Measurements from ENCODE around the gene STARD10. TPM values are rescaled to one million over a fixed set of nuclear protein-coding genes. Genes with fewer than 3 reads are reported as not detected.

The STARD10 gene
- total RNA-seq, 1 experiment from 2014 or later, result 58.4 TPM

DNA sequence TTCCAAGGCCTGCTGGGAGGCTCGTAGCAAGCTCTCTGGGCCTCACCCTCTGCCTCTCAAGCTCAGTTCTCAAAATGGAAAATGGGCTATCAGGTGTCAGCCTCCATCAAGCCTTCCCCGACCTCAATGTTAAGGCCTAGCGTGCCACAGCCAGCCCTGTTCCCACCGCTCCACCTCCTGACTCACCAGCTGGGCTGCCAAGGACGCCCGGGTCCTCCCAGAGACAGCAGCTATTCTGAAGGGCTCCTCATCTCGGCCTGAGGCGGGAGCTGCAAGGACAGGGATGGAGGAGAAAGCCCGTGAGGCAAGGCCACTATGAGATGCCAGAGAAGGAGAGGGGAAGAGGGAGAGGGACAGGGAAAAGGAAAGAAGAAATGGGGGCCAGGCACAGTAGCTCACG lies 61.5 kb downstream of the STARD10 start:
- no TSS peak for BruUV-seq (replicated peaks)
- Histone ChIP-seq H3K4me1 (ENCODE audit: control insufficient read depth in 1 of 2, insufficient read depth in 2 of 2, low read length in 2 of 2) (peaks cover 15 to 25% of the 10 kb centered on the region in 2 experiments), H3K27me3 (ENCODE audit: insufficient read depth, low read length) (no peaks in the 10 kb centered on the region), H3K9ac (ENCODE audit: low read length) (no peak overlapping the region), H4K20me1 (ENCODE audit: insufficient read depth) (no peaks in the 10 kb centered on the region), H3K9me2 (ENCODE audit: insufficient read depth) (no peaks in the 10 kb centered on the region), H3K27ac (ENCODE audit: low read depth, low read length) (no peak overlapping the region), H3K4me3 (replicated peaks in 1 of 2; ENCODE audit: low read depth in 1 of 2, low read length in 2 of 2) (no peak overlapping the region), H3K36me3 (ENCODE audit: control insufficient read depth in 1 of 2, insufficient read depth in 2 of 2, low read length in 2 of 2) (no peaks in the 10 kb centered on the region), H3K79me2 (ENCODE audit: insufficient read depth, low read length) (no peaks in the 10 kb centered on the region), H2AFZ (ENCODE audit: low read depth, low read length, poor library complexity, severe bottlenecking) (no peak overlapping the region), H3K4me2 (ENCODE audit: low read length) (no peak overlapping the region), H3K9me3 (ENCODE audit: control insufficient read depth in 1 of 2, insufficient read depth in 1 of 2, low read depth in 1 of 2, low read length in 2 of 2) (no peaks in the 10 kb centered on the region)
- DNase-seq (ENCODE audit: low read depth, low spot score), result no peak
- CTCF ChIA-PET, result no interaction called here
- POLR2A ChIA-PET, result no interaction called here
- TF ChIP-seq SRF (IDR thresholded peaks at IDR 0.05; ENCODE audit: low read depth), result no peak
- no peak for TF ChIP-seq FOSL1 (IDR thresholded peaks at IDR 0.05; ENCODE audit: low read depth)
- TF ChIP-seq TCF7L2 (IDR thresholded peaks at IDR 0.05; ENCODE audit: borderline replicate concordance, extremely low read depth, insufficient read depth, insufficient read length), result no peak
- no peak for TF ChIP-seq EZH2 (IDR thresholded peaks at IDR 0.05)
- TF ChIP-seq, protein P1, sequence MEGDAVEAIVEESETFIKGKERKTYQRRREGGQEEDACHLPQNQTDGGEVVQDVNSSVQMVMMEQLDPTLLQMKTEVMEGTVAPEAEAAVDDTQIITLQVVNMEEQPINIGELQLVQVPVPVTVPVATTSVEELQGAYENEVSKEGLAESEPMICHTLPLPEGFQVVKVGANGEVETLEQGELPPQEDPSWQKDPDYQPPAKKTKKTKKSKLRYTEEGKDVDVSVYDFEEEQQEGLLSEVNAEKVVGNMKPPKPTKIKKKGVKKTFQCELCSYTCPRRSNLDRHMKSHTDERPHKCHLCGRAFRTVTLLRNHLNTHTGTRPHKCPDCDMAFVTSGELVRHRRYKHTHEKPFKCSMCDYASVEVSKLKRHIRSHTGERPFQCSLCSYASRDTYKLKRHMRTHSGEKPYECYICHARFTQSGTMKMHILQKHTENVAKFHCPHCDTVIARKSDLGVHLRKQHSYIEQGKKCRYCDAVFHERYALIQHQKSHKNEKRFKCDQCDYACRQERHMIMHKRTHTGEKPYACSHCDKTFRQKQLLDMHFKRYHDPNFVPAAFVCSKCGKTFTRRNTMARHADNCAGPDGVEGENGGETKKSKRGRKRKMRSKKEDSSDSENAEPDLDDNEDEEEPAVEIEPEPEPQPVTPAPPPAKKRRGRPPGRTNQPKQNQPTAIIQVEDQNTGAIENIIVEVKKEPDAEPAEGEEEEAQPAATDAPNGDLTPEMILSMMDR (IDR thresholded peaks at IDR 0.05 in 2 of 3, conservative IDR thresholded peaks at IDR 0.05 in 1 of 3; ENCODE audit: borderline replicate concordance in 1 of 3, insufficient read depth in 1 of 3, low read depth in 2 of 3, low read length in 2 of 3), result no peak
- no peak for TF ChIP-seq EGR1 (IDR thresholded peaks at IDR 0.05; ENCODE audit: low read depth)
- no peak for TF ChIP-seq ZNF274 (IDR thresholded peaks at IDR 0.05; ENCODE audit: low read depth, low read length)
- TF ChIP-seq POLR2AphosphoS5 (IDR thresholded peaks at IDR 0.05; ENCODE audit: low read depth, low read length), result no peak
- RAD21 ChIA-PET (ENCODE audit: low non-redundant PET in 1 of 2, low total read pairs in 2 of 2, uncharacterized antibody in 2 of 2, unreplicated experiment in 2 of 2), result interaction anchor here in 1 of 2 experiments (0.6 kb wide), 1 partner anchor 445 kb away, joined by 4 read pairs; no protein-coding TSS in a partner anchor
- intact Hi-C loops (cut with micrococcal nuclease), result no loop called here
- no peak for ATAC-seq

- Histone ChIP-seq H3K79me2 (ENCODE audit: insufficient read depth, low read length) (no peaks in the 10 kb centered on the region), H3K27me3 (ENCODE audit: insufficient read depth, low read length) (no peaks in the 10 kb centered on the region), H3K9me2 (ENCODE audit: insufficient read depth) (no peaks in the 10 kb centered on the region), H3K4me2 (ENCODE audit: low read length) (no peak overlapping the region), H3K4me1 (ENCODE audit: control insufficient read depth in 1 of 2, insufficient read depth in 2 of 2, low read length in 2 of 2) (peaks cover 7 to 9% of the 10 kb centered on the region in 2 experiments), H3K9ac (ENCODE audit: low read length) (no peak overlapping the region), H2AFZ (ENCODE audit: low read depth, low read length, poor library complexity, severe bottlenecking) (no peak overlapping the region), H3K4me3 (replicated peaks in 1 of 2; ENCODE audit: low read depth in 1 of 2, low read length in 2 of 2) (no peak overlapping the region), H3K9me3 (ENCODE audit: control insufficient read depth in 1 of 2, insufficient read depth in 1 of 2, low read depth in 1 of 2, low read length in 2 of 2) (no peaks in the 10 kb centered on the region), H3K27ac (ENCODE audit: low read depth, low read length) (no peak overlapping the region), H3K36me3 (ENCODE audit: control insufficient read depth in 1 of 2, insufficient read depth in 2 of 2, low read length in 2 of 2) (no peaks in the 10 kb centered on the region), H4K20me1 (ENCODE audit: insufficient read depth) (no peaks in the 10 kb centered on the region)
- ChIA-PET POLR2A (interaction anchor here (0.6 kb wide), 1 partner anchor 440 kb away, joined by 4 read pairs; no protein-coding TSS in a partner anchor), RAD21 (ENCODE audit: low non-redundant PET in 1 of 2, low total read pairs in 2 of 2, uncharacterized antibody in 2 of 2, unreplicated experiment in 2 of 2) (no interaction called here), CTCF (interaction anchor here (1.3 kb wide), 1 partner anchor 101 kb away, joined by 3 read pairs; no protein-coding TSS in a partner anchor)
- TF ChIP-seq ZNF274 (IDR thresholded peaks at IDR 0.05; ENCODE audit: low read depth, low read length), result no peak
- no peak for TF ChIP-seq TCF7L2 (IDR thresholded peaks at IDR 0.05; ENCODE audit: borderline replicate concordance, extremely low read depth, insufficient read depth, insufficient read length)
- TF ChIP-seq CEBPB (IDR thresholded peaks at IDR 0.05; ENCODE audit: low read depth), result no peak
- TF ChIP-seq POLR2A (IDR thresholded peaks at IDR 0.05; ENCODE audit: borderline replicate concordance, extremely low read depth, insufficient read depth, insufficient read length), result no peak
- TF ChIP-seq YY1 (IDR thresholded peaks at IDR 0.05; ENCODE audit: extremely low read depth, insufficient replicate concordance, low read depth, low read length), result no peak
- no peak for TF ChIP-seq EGR1 (IDR thresholded peaks at IDR 0.05; ENCODE audit: low read depth)
- no peak for TF ChIP-seq ZBTB33 (IDR thresholded peaks at IDR 0.05; ENCODE audit: extremely low read depth, insufficient replicate concordance, low read length)
- TF ChIP-seq JUND (IDR thresholded peaks at IDR 0.05), result no peak
- no peak for TF ChIP-seq ELF1 (IDR thresholded peaks at IDR 0.05; ENCODE audit: borderline replicate concordance, low read depth)
- ATAC-seq, result no peak
- intact Hi-C loops (cut with micrococcal nuclease), result no loop called here
- no peak for DNase-seq (ENCODE audit: low read depth, low spot score)
- BruUV-seq (replicated peaks), result no TSS peak
These were observed 63.1 kb downstream of the STARD10 start for GRCh38 chr11:72730737-72731136.

Data from HCT116 (cell line).